AG09319 (cell line): ENCODE measurements around the gene OR4M1.
"Not testable (repeated sequence)": the region's sequence is repeated elsewhere in the genome, so short reads cannot be mapped to it uniquely, and the experiment has no call there.

Experiments
- DNase-seq: peaks from one replicate; pipeline ENCODE4 v3.0.0-alpha.2; 2010; ENCODE audit warnings: low read depth; ENCODE audit errors: extremely low read depth
- TF ChIP-seq, protein P1 (sequence below): IDR thresholded peaks from 2 replicates; pipeline ENCODE4 v1.5.1; 2011; ENCODE audit warnings: low read depth, mild to moderate bottlenecking, inconsistent platforms, low read length, moderate library complexity

OR4M1 gene, protein sequence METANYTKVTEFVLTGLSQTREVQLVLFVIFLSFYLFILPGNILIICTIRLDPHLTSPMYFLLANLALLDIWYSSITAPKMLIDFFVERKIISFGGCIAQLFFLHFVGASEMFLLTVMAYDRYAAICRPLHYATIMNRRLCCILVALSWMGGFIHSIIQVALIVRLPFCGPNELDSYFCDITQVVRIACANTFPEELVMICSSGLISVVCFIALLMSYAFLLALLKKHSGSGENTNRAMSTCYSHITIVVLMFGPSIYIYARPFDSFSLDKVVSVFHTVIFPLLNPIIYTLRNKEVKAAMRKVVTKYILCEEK

DNA sequence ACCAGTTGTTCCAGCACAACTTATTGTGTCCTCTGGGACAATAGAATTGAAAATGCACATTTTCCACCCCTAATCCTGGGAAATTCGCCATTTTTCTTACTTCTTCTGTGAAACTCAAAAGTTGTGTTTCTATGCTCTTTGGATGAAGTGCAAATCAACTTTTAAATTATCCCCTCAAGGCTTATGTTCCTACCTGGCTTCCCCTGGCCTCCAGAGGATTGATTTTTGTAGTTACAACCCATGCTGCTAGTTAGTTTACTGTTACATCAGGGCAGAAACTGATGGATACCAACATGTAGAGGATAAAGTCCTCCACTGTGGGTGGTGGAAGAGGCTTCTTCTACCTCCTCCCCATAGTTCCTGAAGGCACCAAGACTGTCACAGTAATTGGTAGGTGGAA, at the start of gene OR4M1:
Gene OR4M1 (plus strand): TSS at position 301 of the 400 bp plus-strand sequence. CDS start 6,819 bp downstream, outside the sequence.
- not testable (repeated sequence) for DNase-seq

DNA sequence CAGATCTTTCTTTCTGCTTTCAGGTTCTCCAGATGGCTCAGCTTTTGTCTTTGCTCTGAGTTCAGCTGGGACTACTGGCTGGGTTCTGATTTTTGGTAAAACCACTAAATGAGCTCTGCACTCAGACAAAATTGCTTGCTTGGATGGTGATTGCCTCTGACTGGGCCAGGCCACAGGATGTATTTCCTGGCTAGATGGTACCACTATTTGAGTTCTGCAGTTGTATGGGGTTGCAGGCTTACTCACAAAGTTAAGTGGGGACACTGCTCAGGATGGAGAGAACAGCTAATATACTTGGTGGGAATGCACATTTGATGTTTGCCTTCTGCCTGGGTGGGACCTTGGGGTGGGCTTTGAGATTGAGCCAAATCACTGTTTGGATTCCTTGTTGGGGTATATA, 43.9 kb upstream of the OR4M1 start:
- DNase-seq, result no peak
- TF ChIP-seq, protein P1, sequence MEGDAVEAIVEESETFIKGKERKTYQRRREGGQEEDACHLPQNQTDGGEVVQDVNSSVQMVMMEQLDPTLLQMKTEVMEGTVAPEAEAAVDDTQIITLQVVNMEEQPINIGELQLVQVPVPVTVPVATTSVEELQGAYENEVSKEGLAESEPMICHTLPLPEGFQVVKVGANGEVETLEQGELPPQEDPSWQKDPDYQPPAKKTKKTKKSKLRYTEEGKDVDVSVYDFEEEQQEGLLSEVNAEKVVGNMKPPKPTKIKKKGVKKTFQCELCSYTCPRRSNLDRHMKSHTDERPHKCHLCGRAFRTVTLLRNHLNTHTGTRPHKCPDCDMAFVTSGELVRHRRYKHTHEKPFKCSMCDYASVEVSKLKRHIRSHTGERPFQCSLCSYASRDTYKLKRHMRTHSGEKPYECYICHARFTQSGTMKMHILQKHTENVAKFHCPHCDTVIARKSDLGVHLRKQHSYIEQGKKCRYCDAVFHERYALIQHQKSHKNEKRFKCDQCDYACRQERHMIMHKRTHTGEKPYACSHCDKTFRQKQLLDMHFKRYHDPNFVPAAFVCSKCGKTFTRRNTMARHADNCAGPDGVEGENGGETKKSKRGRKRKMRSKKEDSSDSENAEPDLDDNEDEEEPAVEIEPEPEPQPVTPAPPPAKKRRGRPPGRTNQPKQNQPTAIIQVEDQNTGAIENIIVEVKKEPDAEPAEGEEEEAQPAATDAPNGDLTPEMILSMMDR, result no peak

DNA sequence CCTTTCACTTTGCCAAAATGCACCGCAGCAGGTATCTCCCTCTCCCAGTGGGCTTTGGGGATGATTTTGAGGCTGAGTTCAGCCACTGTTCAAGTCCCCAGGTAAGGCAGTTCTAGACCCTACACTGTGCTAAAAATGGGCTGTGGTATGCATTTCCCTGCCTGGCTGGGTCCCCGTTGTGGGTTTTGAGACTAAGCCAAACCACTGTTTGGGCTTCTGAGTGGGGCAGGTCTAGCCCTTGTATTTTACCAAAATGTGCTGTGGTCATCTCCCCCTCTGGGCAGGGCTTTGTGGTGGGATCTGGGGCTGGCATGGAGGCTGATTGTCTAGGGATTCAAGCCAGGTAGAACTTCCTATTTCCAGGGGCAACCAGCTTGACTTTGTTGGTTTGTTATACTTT, 43.5 kb upstream of the OR4M1 start:
- TF ChIP-seq, protein P1, result no peak

DNA sequence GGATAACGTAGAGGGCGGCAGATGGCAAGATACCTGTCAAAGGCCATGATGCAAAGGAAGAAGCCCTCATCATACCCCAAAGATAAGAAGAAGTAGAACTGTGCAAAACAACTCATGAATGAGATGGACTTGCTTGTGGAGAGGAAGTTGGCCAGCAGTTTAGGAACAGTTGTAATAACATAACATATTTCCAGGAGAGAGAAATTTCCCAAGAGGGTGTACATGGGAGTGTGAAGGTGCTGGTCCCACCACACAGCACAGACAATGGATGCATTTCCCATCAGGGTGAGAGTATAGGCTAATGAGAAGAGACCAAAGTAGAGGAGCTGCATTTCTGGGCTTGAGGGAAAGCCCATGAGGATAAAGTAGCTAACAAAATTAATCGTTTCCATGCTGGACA, 39.4 kb upstream of the OR4M1 start:
- not testable (repeated sequence) for DNase-seq

More for the DNA sequence above, 43.5 kb upstream of the OR4M1 start:
- no peak for DNase-seq

DNA sequence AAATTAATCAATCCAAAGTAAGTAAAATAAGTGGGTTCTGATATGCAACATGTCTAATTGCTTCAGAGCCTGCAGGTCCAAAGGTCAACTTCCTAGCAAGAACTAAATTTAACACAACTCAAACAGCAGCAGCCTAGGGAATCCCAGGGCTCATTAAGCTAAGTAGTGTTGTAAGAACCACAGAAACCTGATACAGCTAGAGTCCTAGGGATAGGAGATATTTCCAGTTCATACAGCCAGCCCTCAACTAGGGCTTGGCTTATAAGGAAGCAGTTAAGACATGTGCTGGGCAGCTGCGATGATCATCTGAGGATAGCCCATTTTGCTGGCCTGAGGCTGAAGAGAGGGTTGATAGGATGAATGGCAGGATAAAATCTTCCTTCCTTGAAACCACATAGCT, 30.0 kb upstream of the OR4M1 start, which contains the start of gene OR4Q3:
Gene OR4Q3 (plus strand): TSS at position 316 of the 400 bp plus-strand sequence.
- DNase-seq, result no peak
- TF ChIP-seq, protein P1, result no peak

DNA sequence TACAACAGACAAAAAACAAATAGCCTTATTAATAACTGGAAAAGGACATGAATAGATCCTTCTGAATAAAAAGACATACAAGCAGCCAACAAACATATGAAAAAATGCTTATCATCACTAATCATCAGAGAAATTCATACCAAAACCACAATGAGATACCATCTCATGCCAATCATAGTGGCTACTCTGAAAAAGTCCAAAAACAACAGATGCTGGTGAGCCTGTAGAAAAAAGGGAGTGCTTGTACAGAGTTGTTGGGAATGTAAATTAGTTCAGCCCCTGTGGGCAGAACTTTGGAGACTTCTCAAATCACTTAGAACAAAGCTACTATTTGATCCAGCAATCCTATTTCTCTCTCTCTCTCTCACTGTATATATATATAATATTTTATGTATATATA, 21.0 kb upstream of the OR4M1 start:
- DNase-seq, result not testable (repeated sequence)

DNA sequence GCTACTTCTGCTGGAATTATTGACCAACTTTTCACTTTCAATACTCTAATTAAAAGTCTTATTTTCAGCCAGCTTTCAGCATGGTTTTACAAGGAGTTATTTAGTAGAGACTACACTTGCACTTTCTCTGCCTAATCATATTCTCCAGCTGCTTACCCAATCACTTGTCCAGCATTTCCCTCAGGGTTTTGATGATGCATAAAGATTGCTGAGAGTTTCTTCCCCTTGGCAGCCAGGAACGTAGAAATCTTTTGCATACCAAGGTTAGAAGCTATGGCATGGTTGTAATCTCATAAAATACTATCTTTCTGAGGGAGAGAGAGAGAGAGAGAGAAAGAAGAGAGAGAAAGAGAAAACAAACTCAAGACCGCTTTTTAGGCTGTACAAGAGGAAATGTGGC, 19.1 kb upstream of the OR4M1 start:
- TF ChIP-seq, protein P1, result no peak
- DNase-seq, result no peak

DNA sequence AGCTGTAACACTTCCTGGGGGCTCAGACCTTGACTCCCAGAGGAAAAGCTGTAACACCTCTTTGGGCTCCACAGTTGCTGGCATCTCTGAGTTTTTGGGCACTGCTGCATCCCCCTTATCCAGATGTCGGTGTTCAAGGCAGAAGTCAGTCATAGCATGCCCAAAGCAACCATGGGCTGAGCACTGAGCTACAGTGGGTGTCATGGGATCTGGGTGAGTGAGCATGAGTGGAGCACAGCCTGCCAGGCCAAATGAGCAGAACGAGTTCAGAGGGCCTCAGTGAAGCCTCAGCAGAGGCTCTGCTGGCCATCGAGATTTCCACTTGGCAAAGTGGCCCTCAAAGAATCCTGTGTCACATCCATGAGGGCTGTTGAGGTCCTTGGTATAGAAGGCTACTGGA, 1.8 kb upstream of the OR4M1 start:
- DNase-seq, result not testable (repeated sequence)

DNA sequence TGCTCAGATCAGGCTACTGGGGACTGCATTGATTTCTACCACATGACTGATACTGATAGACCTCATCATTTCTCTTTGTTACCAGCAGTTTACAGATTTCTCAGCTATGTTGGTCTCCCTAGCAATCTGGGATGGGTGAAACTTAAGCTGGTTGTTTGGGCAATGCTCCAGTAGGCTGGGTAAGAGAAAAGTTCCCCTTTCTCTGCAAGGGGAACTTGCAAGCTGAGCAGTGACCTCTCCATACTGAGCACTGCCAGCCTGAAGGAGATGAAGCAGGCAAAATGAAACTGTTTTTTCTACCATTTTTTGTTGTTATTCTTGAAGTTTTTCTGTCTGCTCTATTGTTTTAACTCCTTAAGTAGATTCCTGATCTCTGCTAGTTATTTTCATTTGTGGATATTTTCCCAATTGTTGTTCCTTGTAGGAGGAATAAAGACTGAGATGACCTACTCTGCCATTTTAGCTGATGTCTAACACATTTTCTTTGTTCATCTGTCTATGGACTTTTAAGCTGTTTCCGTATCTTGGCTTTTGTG, 1.3 kb upstream of the OR4M1 start:
- no peak for DNase-seq
- TF ChIP-seq, protein P1, result no peak

DNA sequence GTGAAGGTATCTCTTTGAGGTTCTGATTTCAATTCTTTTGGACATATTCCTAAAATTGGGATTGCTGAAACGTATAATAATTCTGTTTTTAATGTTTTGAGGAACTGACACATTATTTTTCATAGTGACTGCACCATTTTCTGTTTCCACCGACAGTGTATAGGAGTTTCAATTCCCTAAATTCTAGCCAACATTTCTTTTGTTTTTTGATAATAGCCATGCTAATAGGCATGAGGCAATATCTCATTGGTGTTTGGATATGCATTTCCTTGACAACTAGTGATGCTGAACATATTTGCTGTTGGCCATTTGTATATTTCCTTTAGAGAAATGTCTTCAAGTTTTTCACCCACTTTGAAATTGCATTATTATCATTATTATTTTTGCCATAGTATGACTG, 850 bp upstream of the OR4M1 start:
- DNase-seq, result not testable (repeated sequence)
